Panc1 (cell line): Measurements from ENCODE around the gene ZNF653. TPM values are rescaled to one million over a fixed set of nuclear protein-coding genes. Genes with fewer than 3 reads are reported as not detected.

Experiments
- ATAC-seq: fragments of 200-7000 bp; cut with Tn5 transposase; 2 replicates; pipeline ENCODE4 v1.9.1; 2020; ENCODE audit warnings: mild to moderate bottlenecking, moderate library complexity
- BruUV-seq: library from RNA; stranded (reverse); fragments of 400-500 nt; replicated peaks from 2 replicates; lab custom pipeline; 2021; lab: Mats Ljungman, UMichigan
- CTCF ChIA-PET: fragments of 300-600 bp; sonication (Branson Sonifier 250); formaldehyde crosslinking; loops from one replicate; lab custom pipeline; 2022; ENCODE audit warnings: antibody characterized with exemption; lab: Charles Lee
- POLR2A ChIA-PET: fragments of 300-600 bp; sonication (Branson Sonifier 250); formaldehyde crosslinking; loops from one replicate; lab custom pipeline; 2022; ENCODE audit warnings: antibody characterized with exemption; lab: Charles Lee
- DNase-seq: peaks from one replicate; pipeline ENCODE4 v3.0.0-alpha.2; 2010; ENCODE audit warnings: low read depth, low spot score
- H3K27ac ChIP-seq: 2 replicates; pipeline ENCODE4 v1.5.1; 2011; ENCODE audit warnings: mild to moderate bottlenecking, low read length, inconsistent platforms
- H3K27me3 ChIP-seq: fragments of 200-500 bp; sonication (Bioruptor generic); 2 replicates; pipeline ENCODE4 v1.6.0; 2014; ENCODE audit warnings: low read length, inconsistent platforms; ENCODE audit not compliant: control insufficient read depth, insufficient read depth
- H3K36me3 ChIP-seq: fragments of 200-500 bp; sonication (Bioruptor generic); 2 replicates; pipeline ENCODE4 v1.5.1; 2014; ENCODE audit warnings: inconsistent platforms, mild to moderate bottlenecking, low read length, moderate library complexity; ENCODE audit not compliant: control insufficient read depth, insufficient read depth
- H3K4me1 ChIP-seq: 2 replicates; pipeline ENCODE4 v1.5.1; 2011; ENCODE audit warnings: inconsistent platforms, mild to moderate bottlenecking, low read length, moderate library complexity; ENCODE audit not compliant: control insufficient read depth, insufficient read depth
- H3K4me3 ChIP-seq, 2 experiments: 2 replicates each; pipeline ENCODE4 v1.5.1; 2011 to 2012; ENCODE audit warnings: low read depth in 2 of 2, low read length in 2 of 2, mild to moderate bottlenecking in 2 of 2, inconsistent platforms in 1 of 2, moderate library complexity in 1 of 2
- H3K9me3 ChIP-seq: fragments of 200-500 bp; sonication (Bioruptor generic); 2 replicates; pipeline ENCODE4 v1.5.1; 2014; ENCODE audit warnings: low read depth, mild to moderate bottlenecking, inconsistent platforms, low read length, moderate library complexity; ENCODE audit not compliant: control insufficient read depth, insufficient read depth
- CTCF ChIP-seq: fragments of 450-650 bp; IDR thresholded peaks from 2 replicates; pipeline ENCODE4 v1.5.1; 2017; ENCODE audit warnings: mild to moderate bottlenecking
- POLR2AphosphoS5 ChIP-seq: IDR thresholded peaks from 2 replicates; pipeline ENCODE4 v1.6.1; 2012; ENCODE audit warnings: mild to moderate bottlenecking, low read depth, low read length, moderate library complexity
- REST ChIP-seq, 2 experiments: IDR thresholded peaks; 2 replicates each; pipeline ENCODE4 v1.6.1; 2011 to 2012; ENCODE audit warnings: low read depth in 2 of 2, control low read depth in 1 of 2, low read length in 1 of 2, mild to moderate bottlenecking in 1 of 2, moderate library complexity in 1 of 2; ENCODE audit not compliant: insufficient read depth in 1 of 2
- SIN3A ChIP-seq: IDR thresholded peaks from 2 replicates; pipeline ENCODE4 v1.6.1; 2012; ENCODE audit warnings: low read depth, mild to moderate bottlenecking, low read length, moderate library complexity, borderline replicate concordance; ENCODE audit not compliant: insufficient read depth
- TCF7L2 ChIP-seq: IDR thresholded peaks from 2 replicates; pipeline ENCODE4 v1.6.1; 2011; ENCODE audit warnings: mild to moderate bottlenecking, low read depth, low read length, inconsistent platforms
- in situ Hi-C: cut with HindIII; loops from 2 replicates; pipeline ENCODE4 v1.10.0; 2016; ENCODE audit warnings: low sequenced_read_pairs, low pct_unique_long_range_greater_than_20kb
- intact Hi-C: fragments of 100-400 bp; cut with micrococcal nuclease; formaldehyde crosslinking; loops from one replicate; pipeline ENCODE4 v1.10.0; 2022; ENCODE audit not compliant: unreplicated experiment
- total RNA-seq: library from RNA; stranded (reverse); gene quantifications from one replicate; pipeline ENCODE4 v1.2.1, GENCODE V29; 2021; ENCODE audit not compliant: unreplicated experiment

The ZNF653 gene
- total RNA-seq, 1 experiment from 2014 or later: 10.4 TPM

GRCh38 chr19:11458236-11458900 lies 47.3 kb downstream of the ZNF653 start:
- H3K4me3 ChIP-seq: no peak overlapping the region
- ATAC-seq (no peak), DNase-seq (no peak)
- ChIA-PET POLR2A (no interaction called here), CTCF (interaction anchor here (0.7 kb wide), 1 partner anchor 100 kb away, joined by 4 read pairs; no protein-coding TSS in a partner anchor)
- H3K27ac ChIP-seq: no peak overlapping the region
- no TSS peak for BruUV-seq
- intact Hi-C loops (no loop called here), in situ Hi-C loops (no loop called here)
- H3K9me3 ChIP-seq: no peaks in the 10 kb centered on the region
- no peaks in the 10 kb centered on the region for H3K36me3 ChIP-seq
- TF ChIP-seq POLR2AphosphoS5 (no peak), CTCF (no peak), TCF7L2 (no peak), REST (IDR thresholded peaks at IDR 0.05; ENCODE audit: insufficient read depth in 1 of 2, low read depth in 2 of 2, low read length in 1 of 2) (no peak)
- no peaks in the 10 kb centered on the region for H3K4me1 ChIP-seq
- H3K27me3 ChIP-seq: no peaks in the 10 kb centered on the region

GRCh38 chr19:11457831-11458230 lies 47.8 kb downstream of the ZNF653 start:
- DNase-seq (no peak), ATAC-seq (no peak)
- no peak overlapping the region for H3K4me3 ChIP-seq
- H3K27ac ChIP-seq: no peak overlapping the region
- CTCF ChIA-PET: no interaction called here
- in situ Hi-C loops (no loop called here), intact Hi-C loops (no loop called here)
- no TSS peak for BruUV-seq
- H3K4me1 ChIP-seq: no peaks in the 10 kb centered on the region
- H3K36me3 ChIP-seq: no peaks in the 10 kb centered on the region
- POLR2A ChIA-PET: no interaction called here
- no peaks in the 10 kb centered on the region for H3K9me3 ChIP-seq
- no peaks in the 10 kb centered on the region for H3K27me3 ChIP-seq
- TF ChIP-seq CTCF: no peak
- TF ChIP-seq POLR2AphosphoS5: no peak
- no peak for TF ChIP-seq TCF7L2
- no peak for TF ChIP-seq REST (IDR thresholded peaks at IDR 0.05; ENCODE audit: insufficient read depth in 1 of 2, low read depth in 2 of 2, low read length in 1 of 2)
- no peak for TF ChIP-seq SIN3A
